WTC11 (cell line): Measurements from ENCODE around the gene NAA60. TPM values are rescaled to one million over a fixed set of nuclear protein-coding genes. Genes with fewer than 3 reads are reported as not detected.

Experiments
- ATAC-seq: fragments of 200-7000 bp; cut with Tn5 transposase; 2 replicates; pipeline ENCODE4 v1.10.0; 2021; ENCODE audit warnings: mild to moderate bottlenecking, moderate library complexity
- CTCF ChIA-PET: fragments of 300-600 bp; sonication (Branson Sonifier 250); formaldehyde crosslinking; loops from one replicate; lab custom pipeline; 2021; ENCODE audit warnings: antibody characterized with exemption; lab: Charles Lee
- POLR2A ChIA-PET: fragments of 350-600 bp; sonication (Branson Sonifier 250); formaldehyde crosslinking; loops from one replicate; lab custom pipeline; 2021; ENCODE audit warnings: antibody characterized with exemption; lab: Charles Lee
- DNase-seq: peaks from one replicate; pipeline ENCODE4 v3.0.0; 2021; ENCODE audit warnings: low spot score
- H3K27ac Mint-ChIP-seq: 2 replicates; pipeline ENCODE4 v1.8.0; 2021; ENCODE audit warnings: mixed read lengths
- H3K27me3 Mint-ChIP-seq: 2 replicates; pipeline ENCODE4 v1.8.0; 2021; ENCODE audit warnings: low read depth, mild to moderate bottlenecking, moderate library complexity, mixed read lengths
- H3K36me3 Mint-ChIP-seq: 2 replicates; pipeline ENCODE4 v1.8.0; 2021; ENCODE audit warnings: mixed read lengths
- H3K4me1 Mint-ChIP-seq: 2 replicates; pipeline ENCODE4 v1.8.0; 2022; ENCODE audit warnings: mixed read lengths
- H3K4me3 Mint-ChIP-seq: 2 replicates; pipeline ENCODE4 v1.8.0; 2021; ENCODE audit warnings: mild to moderate bottlenecking, moderate library complexity, mixed read lengths
- H3K9me3 Mint-ChIP-seq: 2 replicates; pipeline ENCODE4 v1.8.0; 2021; ENCODE audit warnings: mixed read lengths
- ATF2 ChIP-seq: sonication (generic); formaldehyde crosslinking; IDR thresholded peaks from 2 replicates; pipeline ENCODE4 v1.8.1; 2022; ENCODE audit warnings: low read depth, missing genetic modification reagents, borderline replicate concordance
- CBFB ChIP-seq: sonication (generic); formaldehyde crosslinking; IDR thresholded peaks from 2 replicates; pipeline ENCODE4 v1.8.1; 2022; ENCODE audit warnings: mild to moderate bottlenecking, low read depth, missing genetic modification reagents
- CTCF ChIP-seq: fragments of 200-600 bp; IDR thresholded peaks from 2 replicates; pipeline ENCODE4 v1.8.0; 2022; ENCODE audit warnings: antibody characterized with exemption
- E2F1 ChIP-seq: sonication (generic); formaldehyde crosslinking; IDR thresholded peaks from 2 replicates; pipeline ENCODE4 v1.8.0; 2022; ENCODE audit warnings: mild to moderate bottlenecking, missing genetic modification reagents
- ELF4 ChIP-seq: sonication (generic); formaldehyde crosslinking; IDR thresholded peaks from 2 replicates; pipeline ENCODE4 v1.8.1; 2022; ENCODE audit warnings: low read depth, mild to moderate bottlenecking, moderate library complexity, missing genetic modification reagents
- EMX1 ChIP-seq: fragments of 250-450 bp; sonication (Bioruptor Pico); IDR thresholded peaks from 2 replicates; pipeline ENCODE4 v1.8.0; 2021; ENCODE audit warnings: mild to moderate bottlenecking
- FOXP4 ChIP-seq: sonication (generic); formaldehyde crosslinking; IDR thresholded peaks from 2 replicates; pipeline ENCODE4 v1.8.0; 2022; ENCODE audit warnings: mild to moderate bottlenecking, missing genetic modification reagents
- GABPB1 ChIP-seq: sonication (generic); formaldehyde crosslinking; IDR thresholded peaks from 2 replicates; pipeline ENCODE4 v1.8.1; 2023; ENCODE audit warnings: mild to moderate bottlenecking, missing genetic modification reagents
- GRHL2 ChIP-seq: fragments of 250-450 bp; sonication (Bioruptor Pico); IDR thresholded peaks from 2 replicates; pipeline ENCODE4 v1.8.0; 2022; ENCODE audit warnings: mild to moderate bottlenecking, moderate library complexity; ENCODE audit not compliant: insufficient replicate concordance, severe bottlenecking
- IRF1 ChIP-seq: sonication (generic); formaldehyde crosslinking; IDR thresholded peaks from 2 replicates; pipeline ENCODE4 v1.8.0; 2023; ENCODE audit warnings: missing genetic modification reagents
- IRF2 ChIP-seq: sonication (generic); formaldehyde crosslinking; IDR thresholded peaks from 2 replicates; pipeline ENCODE4 v1.8.0; 2022; ENCODE audit warnings: low read depth, missing genetic modification reagents, borderline replicate concordance
- JUN ChIP-seq: sonication (generic); formaldehyde crosslinking; IDR thresholded peaks from 2 replicates; pipeline ENCODE4 v1.8.0; 2023; ENCODE audit warnings: mild to moderate bottlenecking, missing genetic modification reagents
- MAX ChIP-seq: sonication (generic); formaldehyde crosslinking; IDR thresholded peaks from 2 replicates; pipeline ENCODE4 v1.8.0; 2022; ENCODE audit warnings: mild to moderate bottlenecking, missing genetic modification reagents
- MXD4 ChIP-seq: fragments of 250-450 bp; sonication (Bioruptor Pico); IDR thresholded peaks from 2 replicates; pipeline ENCODE4 v1.8.0; 2021; ENCODE audit warnings: mild to moderate bottlenecking, moderate library complexity, borderline replicate concordance
- NFATC4 ChIP-seq: fragments of 250-450 bp; sonication (Bioruptor Pico); IDR thresholded peaks from 2 replicates; pipeline ENCODE4 v1.9.0; 2021; ENCODE audit warnings: mild to moderate bottlenecking
- NFE2L1 ChIP-seq: sonication (generic); formaldehyde crosslinking; IDR thresholded peaks from 2 replicates; pipeline ENCODE4 v1.8.1; 2023; ENCODE audit warnings: missing genetic modification reagents
- SMAD3 ChIP-seq: sonication (generic); formaldehyde crosslinking; IDR thresholded peaks from 2 replicates; pipeline ENCODE4 v1.8.0; 2022; ENCODE audit warnings: missing genetic modification reagents, mild to moderate bottlenecking, borderline replicate concordance
- SP1 ChIP-seq: sonication (generic); formaldehyde crosslinking; conservative IDR thresholded peaks from 2 replicates; pipeline ENCODE4 v1.8.1; 2022; ENCODE audit warnings: missing genetic modification reagents
- TEAD4 ChIP-seq: sonication (generic); formaldehyde crosslinking; IDR thresholded peaks from 2 replicates; pipeline ENCODE4 v1.8.0; 2022; ENCODE audit warnings: mild to moderate bottlenecking, missing genetic modification reagents
- USF1 ChIP-seq: sonication (generic); formaldehyde crosslinking; IDR thresholded peaks from 2 replicates; pipeline ENCODE4 v1.8.0; 2022; ENCODE audit warnings: mild to moderate bottlenecking, missing genetic modification reagents
- USF2 ChIP-seq: sonication (generic); formaldehyde crosslinking; IDR thresholded peaks from 2 replicates; pipeline ENCODE4 v1.8.1; 2023; ENCODE audit warnings: mild to moderate bottlenecking, missing genetic modification reagents, moderate library complexity
- ZNF232 ChIP-seq: sonication (generic); formaldehyde crosslinking; IDR thresholded peaks from 2 replicates; pipeline ENCODE4 v1.8.0; 2022; ENCODE audit warnings: mild to moderate bottlenecking, missing genetic modification reagents
- ZNF671 ChIP-seq: fragments of 250-450 bp; sonication (Bioruptor Pico); IDR thresholded peaks from 2 replicates; pipeline ENCODE4 v1.8.0; 2021; ENCODE audit warnings: mild to moderate bottlenecking
- total RNA-seq: library from RNA; stranded (reverse); gene quantifications from 3 replicates; pipeline ENCODE4 v1.2.3, GENCODE V29; 2021

The NAA60 gene
- total RNA-seq, 1 experiment from 2014 or later: 50.3 TPM

- Mint-ChIP-seq H3K36me3 (peaks cover 11% of the 10 kb centered on the region; the same call in 1 of the 2 replicates), H3K27ac (peak overlapping the region; percentile 91), H3K4me3 (peak overlapping the region; percentile 95), H3K9me3 (no peaks in the 10 kb centered on the region), H3K27me3 (0 out of 2 replicates have a peak, but pooled peaks cover 2% of the 10 kb centered on the region), H3K4me1 (peaks cover 17% of the 10 kb centered on the region)
- ATAC-seq (no peak), DNase-seq (no peak)
- TF ChIP-seq USF2 (CRISPR knock-in tag): no peak
- no peak for TF ChIP-seq ZNF671 (CRISPR knock-in tag)
- POLR2A ChIA-PET: interaction anchor here (0.6 to 1.0 kb wide), 3 partner anchors 11 to 1577 kb away, joined by 3 to 4 read pairs (median 3); partner anchors contain the start of gene ZNF263
- CTCF ChIA-PET: interaction anchor here (0.9 kb wide), 1 partner anchor 752 kb away, joined by 3 read pairs; no protein-coding TSS in a partner anchor
These were observed 58.4 kb downstream of the NAA60 start for GRCh38 chr16:3501783-3502400.

- DNase-seq (no peak), ATAC-seq (no peak)
- Mint-ChIP-seq H3K4me3 (no peak overlapping the region), H3K27me3 (0 out of 2 replicates have a peak, but pooled peaks cover 2% of the 10 kb centered on the region), H3K27ac (no peak overlapping the region), H3K9me3 (no peaks in the 10 kb centered on the region), H3K4me1 (peaks cover 17% of the 10 kb centered on the region), H3K36me3 (peaks cover 17% of the 10 kb centered on the region)
- ChIA-PET POLR2A (no interaction called here), CTCF (no interaction called here)
- no peak for TF ChIP-seq NFATC4 (CRISPR knock-in tag)
- no peak for TF ChIP-seq CTCF
- TF ChIP-seq SMAD3 (CRISPR knock-in tag): no peak
These were observed 60.0 kb downstream of the NAA60 start for GRCh38 chr16:3503523-3503922.

GRCh38 chr16:3508736-3509135 is 65.3 kb downstream of the NAA60 start:
- CTCF ChIA-PET: no interaction called here
- no peak overlapping the region; the same call in 1 of the 2 replicates for H3K27ac Mint-ChIP-seq

More at GRCh38 chr16:3508736-3509135, 65.3 kb downstream of the NAA60 start:
- no peak for ATAC-seq
- no peak for TF ChIP-seq ELF4 (CRISPR knock-in tag)
- TF ChIP-seq NFATC4 (CRISPR knock-in tag): no peak
- no peak for TF ChIP-seq GRHL2 (CRISPR knock-in tag)
- TF ChIP-seq NFE2L1 (CRISPR knock-in tag): no peak
- TF ChIP-seq GABPB1 (CRISPR knock-in tag): no peak
- no peak for TF ChIP-seq E2F1
- TF ChIP-seq CBFB (CRISPR knock-in tag): no peak
- TF ChIP-seq FOXP4: no peak
- no peak for TF ChIP-seq ATF2 (CRISPR knock-in tag)
- TF ChIP-seq JUN (CRISPR knock-in tag): no peak
- TF ChIP-seq IRF1 (CRISPR knock-in tag): no peak
- no peak for TF ChIP-seq MAX (CRISPR knock-in tag)
- TF ChIP-seq USF1 (CRISPR knock-in tag): no peak
- no peak for TF ChIP-seq ZNF232
- TF ChIP-seq IRF2 (CRISPR knock-in tag): no peak
- TF ChIP-seq TEAD4 (CRISPR knock-in tag): no peak
- TF ChIP-seq SMAD3 (CRISPR knock-in tag): no peak
- TF ChIP-seq EMX1: no peak
- TF ChIP-seq SP1 (CRISPR knock-in tag): no peak
- no peak for TF ChIP-seq MXD4 (CRISPR knock-in tag)
- Mint-ChIP-seq H3K36me3 (peaks cover 32% of the 10 kb centered on the region), H3K4me3 (no peak overlapping the region), H3K4me1 (no peaks in the 10 kb centered on the region), H3K9me3 (no peaks in the 10 kb centered on the region), H3K27me3 (no peaks in the 10 kb centered on the region)
- no peak for DNase-seq
- POLR2A ChIA-PET: no interaction called here
